ENCODE results near the gene ZNHIT6.

GRCh38 chr1:85607126-85607920, 100.9 kb downstream of the ZNHIT6 start:
- TF ChIP-seq POLR2A (IDR thresholded peaks at IDR 0.05) (no peak), CTCF (IDR thresholded peaks at IDR 0.05) (no peak)

All from esophagus squamous epithelium (tissue), 4 donors.